K562 (cell line): ENCODE measurements around the gene CLHC1. TPM values are rescaled to one million over a fixed set of nuclear protein-coding genes. Genes with fewer than 3 reads are reported as not detected.

Experiments
- ATAC-seq: fragments of 200-7000 bp; cut with Tn5 transposase; 3 replicates; pipeline ENCODE4 v1.9.1; 2020; ENCODE audit warnings: moderate library complexity
- BruUV-seq: library from RNA; stranded (reverse); fragments of 400-500 nt; replicated peaks from 2 replicates; lab custom pipeline; 2021; lab: Mats Ljungman, UMichigan
- CTCF ChIA-PET: fragments of 300-600 bp; formaldehyde crosslinking; extraction: SDS; loops from one replicate; lab custom pipeline; 2021; ENCODE audit warnings: low intra/inter-chr PET ratio; lab: Yijun Ruan, JAX
- POLR2A ChIA-PET: fragments of 300-600, 350-650 bp; sonication (Branson Sonifier 250); formaldehyde crosslinking; extraction: SDS; loops from one replicate; lab custom pipeline; 2021; ENCODE audit warnings: antibody characterized with exemption, inconsistent platforms; lab: Yijun Ruan, JAX
- DNase-seq, 4 experiments: peaks; one replicate each; pipeline versions ENCODE4 v3.0.0 to v3.0.0-alpha.2; 2011 to 2018; ENCODE audit warnings: low spot score in 3 of 4, mixed read lengths in 3 of 4; ENCODE audit errors: extremely low read depth in 1 of 4
- FAIRE-seq: peaks from 2 replicates; lab custom pipeline; 2011; peaks lifted over from hg19 to GRCh38; lab: Jason Lieb, UNC
- H2AFZ ChIP-seq: 2 replicates; pipeline ENCODE4 v1.6.0; 2011; ENCODE audit warnings: low read depth, low read length, control low read depth, inconsistent platforms
- H3K27ac ChIP-seq: fragments of 200-600 bp; 3 replicates; pipeline ENCODE4 v1.8.0; 2011; ENCODE audit warnings: low read depth, mild to moderate bottlenecking, control low read depth, inconsistent platforms, low read length, moderate library complexity, mixed read lengths; ENCODE audit errors: extremely low read depth
- H3K27me3 ChIP-seq, 2 experiments: fragments of 300-600 bp in 1 of 2; 2 replicates in 1 of 2; 3 replicates in 1 of 2; pipeline versions ENCODE4 v1.6.0 to v1.8.0; 2011; ENCODE audit warnings: inconsistent platforms in 2 of 2, low read length in 2 of 2, mild to moderate bottlenecking in 1 of 2, mixed read lengths in 1 of 2, moderate library complexity in 1 of 2; ENCODE audit not compliant: control insufficient read depth in 2 of 2, insufficient read depth in 2 of 2
- H3K36me3 ChIP-seq: fragments of 300-600 bp; 3 replicates; pipeline ENCODE4 v1.8.0; 2011; ENCODE audit warnings: mild to moderate bottlenecking, low read length, inconsistent platforms; ENCODE audit not compliant: control insufficient read depth, insufficient read depth
- H3K4me1 ChIP-seq, 2 experiments: fragments of 200-600 bp in 1 of 2; replicated peaks in 1 of 2; 2 replicates in 1 of 2; 3 replicates in 1 of 2; pipeline versions ENCODE4 v1.5.1 to v1.8.0; 2011; ENCODE audit warnings: inconsistent platforms in 2 of 2, low read length in 2 of 2, mild to moderate bottlenecking in 1 of 2, mixed read lengths in 1 of 2, moderate library complexity in 1 of 2; ENCODE audit not compliant: control insufficient read depth in 2 of 2, insufficient read depth in 2 of 2
- H3K4me2 ChIP-seq: 2 replicates; pipeline ENCODE4 v1.6.1; 2011; ENCODE audit warnings: low read length, control low read depth, inconsistent platforms, mixed read lengths; ENCODE audit not compliant: insufficient read depth
- H3K4me3 ChIP-seq: fragments of 200-600 bp; sonication (generic), shearing (Covaris generic); 2 replicates; pipeline ENCODE4 v1.5.1; 2016; ENCODE audit warnings: control low read depth, inconsistent platforms
- H3K79me2 ChIP-seq: fragments of 200-600 bp; 3 replicates; pipeline ENCODE4 v1.8.0; 2011; ENCODE audit warnings: low read length, inconsistent platforms; ENCODE audit not compliant: control insufficient read depth, insufficient read depth
- H3K9ac ChIP-seq, 2 experiments: 2 replicates each; pipeline versions ENCODE4 v1.6.0 to v1.6.1; 2011; ENCODE audit warnings: low read depth in 2 of 2, low read length in 2 of 2, control low read depth in 1 of 2, inconsistent platforms in 1 of 2, mild to moderate bottlenecking in 1 of 2, mixed read lengths in 1 of 2; ENCODE audit not compliant: insufficient read depth in 1 of 2
- H3K9me1 ChIP-seq: one replicate; pipeline ENCODE4 v1.6.0; 2011; ENCODE audit warnings: inconsistent platforms, mild to moderate bottlenecking, low read length, moderate library complexity; ENCODE audit not compliant: control insufficient read depth, insufficient read depth
- H3K9me3 ChIP-seq: replicated peaks from 2 replicates; pipeline ENCODE4 v1.5.1; 2011; ENCODE audit warnings: low read depth, low read length, inconsistent platforms; ENCODE audit not compliant: control insufficient read depth, insufficient read depth
- H4K20me1 ChIP-seq: replicated peaks from 2 replicates; pipeline ENCODE4 v1.6.1; 2011; ENCODE audit warnings: low read length, inconsistent platforms, mixed read lengths; ENCODE audit not compliant: control insufficient read depth, insufficient read depth
- SMAD3 ChIP-seq: fragments of 450-650 bp; formaldehyde crosslinking; conservative IDR thresholded peaks from 2 replicates; pipeline ENCODE4 v1.4.0; 2020; ENCODE audit warnings: mild to moderate bottlenecking
- SRSF1 ChIP-seq: fragments of 200-400 bp; formaldehyde crosslinking; IDR thresholded peaks from 2 replicates; pipeline ENCODE4 v1.6.1; 2017; ENCODE audit warnings: mild to moderate bottlenecking, low read depth, low read length, moderate library complexity
- STAT5B ChIP-seq: fragments of 250-450 bp; sonication (Bioruptor Pico); IDR thresholded peaks from 2 replicates; pipeline ENCODE4 v1.8.0; 2021; ENCODE audit warnings: mild to moderate bottlenecking, inconsistent platforms
- TAF1 ChIP-seq: IDR thresholded peaks from 2 replicates; pipeline ENCODE4 v1.6.1; 2011; ENCODE audit warnings: mild to moderate bottlenecking, low read length, moderate library complexity; ENCODE audit not compliant: insufficient read depth, control insufficient read depth, severe bottlenecking; ENCODE audit errors: extremely low read depth
- ZNF274 ChIP-seq: IDR thresholded peaks from 2 replicates; pipeline ENCODE4 v1.6.1; 2011; ENCODE audit warnings: low read depth, mild to moderate bottlenecking, low read length, moderate library complexity, borderline replicate concordance
- WGBS: fragments of 100-300 bp; shearing (Covaris generic); methylation state at CpG from one replicate; pipeline ENCODE4 v1.1.6; 2016; ENCODE audit warnings: low coverage, mixed read lengths; ENCODE audit not compliant: insufficient coverage; ENCODE audit errors: missing lambda C conversion rate; 5-methylcytosine and 5-hydroxymethylcytosine counted together
- in situ Hi-C: fragments of 300-500 bp; cut with MboI; formaldehyde crosslinking; loops from 4 replicates; pipeline ENCODE4 v1.15.0; 2018; ENCODE audit warnings: inconsistent platforms, mixed read lengths
- intact Hi-C: fragments of 100-400 bp; cut with micrococcal nuclease; formaldehyde crosslinking; loops from 2 replicates; pipeline ENCODE4 v1.14.2; 2022
- polyA plus RNA-seq, 8 experiments: library from polyadenylated mRNA; depleted of rRNA in 4 of 8; stranded (reverse) in 5 of 8; unstranded in 3 of 8; fragments of >200 nt; fragmentation: Nextera tagmentation in 2 of 8; fragmentation: Illumina TruSeq in 1 of 8; extraction: Ambion mirVana in 2 of 8; extraction: Trizol in 1 of 8; gene quantifications; 2 replicates each; pipeline versions ENCODE4 v1.2.1 to v1.2.3, GENCODE V29; 2011 to 2014; ENCODE audit warnings: inconsistent platforms in 1 of 8, missing spikeins in 1 of 8
- total RNA-seq, 7 experiments: library from RNA; depleted of rRNA in 6 of 7; stranded (reverse); fragments of >200 nt in 6 of 7; fragmentation: Illumina TruSeq in 2 of 7; extraction: Trizol in 2 of 7; gene quantifications; 2 replicates each; pipeline versions ENCODE4 v1.2.1 to v1.2.3, GENCODE V29; 2011 to 2021; ENCODE audit warnings: low replicate concordance in 1 of 7
- TF ChIP-seq, protein P1 (sequence below): fragments of 450-650 bp; IDR thresholded peaks from 2 replicates; pipeline ENCODE4 v1.6.1; 2016; ENCODE audit warnings: antibody characterized with exemption
- TF ChIP-seq, protein P2 (sequence below): fragments of 450-650 bp; IDR thresholded peaks from 2 replicates; pipeline ENCODE4 v1.6.1; 2018; ENCODE audit not compliant: partially characterized antibody
- TF ChIP-seq, protein P3 (sequence below): sonication (generic); formaldehyde crosslinking; IDR thresholded peaks from 2 replicates; pipeline ENCODE4 v1.8.0; 2022; ENCODE audit warnings: mild to moderate bottlenecking, missing genetic modification reagents

The CLHC1 gene
- total and polyA plus RNA-seq, 9 of the 15 experiments (the other 6 are each of a cell fraction or from before 2014, with no cell fraction given): 3.7 to 14.3 (median 8.6) TPM

GRCh38 chr2:55130849-55131248, 101.2 kb downstream of the CLHC1 start:
- WGBS: 69% methylated on average over 1 of the region's 1 CpG
- H3K9me3 ChIP-seq: no peaks in the 10 kb centered on the region
- H3K27me3 ChIP-seq: no peaks in the 10 kb centered on the region
- in situ Hi-C loops (no loop called here), intact Hi-C loops (no loop called here)
- no peak overlapping the region for H3K9ac ChIP-seq
- TF ChIP-seq SRSF1 (no peak), STAT5B (no peak), SMAD3 (CRISPR knock-in tag) (no peak), TAF1 (no peak), ZNF274 (no peak)
- TF ChIP-seq, protein P1, sequence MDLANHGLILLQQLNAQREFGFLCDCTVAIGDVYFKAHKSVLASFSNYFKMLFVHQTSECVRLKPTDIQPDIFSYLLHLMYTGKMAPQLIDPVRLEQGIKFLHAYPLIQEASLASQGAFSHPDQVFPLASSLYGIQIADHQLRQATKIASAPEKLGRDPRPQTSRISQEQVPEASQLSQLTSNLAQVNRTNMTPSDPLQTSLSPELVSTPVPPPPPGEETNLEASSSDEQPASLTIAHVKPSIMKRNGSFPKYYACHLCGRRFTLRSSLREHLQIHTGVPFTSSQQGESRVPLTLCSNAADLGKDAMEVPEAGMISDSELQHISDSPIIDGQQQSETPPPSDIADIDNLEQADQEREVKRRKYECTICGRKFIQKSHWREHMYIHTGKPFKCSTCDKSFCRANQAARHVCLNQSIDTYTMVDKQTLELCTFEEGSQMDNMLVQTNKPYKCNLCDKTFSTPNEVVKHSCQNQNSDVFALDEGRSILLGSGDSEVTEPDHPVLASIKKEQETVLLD: no peak
- TF ChIP-seq, protein P2, sequence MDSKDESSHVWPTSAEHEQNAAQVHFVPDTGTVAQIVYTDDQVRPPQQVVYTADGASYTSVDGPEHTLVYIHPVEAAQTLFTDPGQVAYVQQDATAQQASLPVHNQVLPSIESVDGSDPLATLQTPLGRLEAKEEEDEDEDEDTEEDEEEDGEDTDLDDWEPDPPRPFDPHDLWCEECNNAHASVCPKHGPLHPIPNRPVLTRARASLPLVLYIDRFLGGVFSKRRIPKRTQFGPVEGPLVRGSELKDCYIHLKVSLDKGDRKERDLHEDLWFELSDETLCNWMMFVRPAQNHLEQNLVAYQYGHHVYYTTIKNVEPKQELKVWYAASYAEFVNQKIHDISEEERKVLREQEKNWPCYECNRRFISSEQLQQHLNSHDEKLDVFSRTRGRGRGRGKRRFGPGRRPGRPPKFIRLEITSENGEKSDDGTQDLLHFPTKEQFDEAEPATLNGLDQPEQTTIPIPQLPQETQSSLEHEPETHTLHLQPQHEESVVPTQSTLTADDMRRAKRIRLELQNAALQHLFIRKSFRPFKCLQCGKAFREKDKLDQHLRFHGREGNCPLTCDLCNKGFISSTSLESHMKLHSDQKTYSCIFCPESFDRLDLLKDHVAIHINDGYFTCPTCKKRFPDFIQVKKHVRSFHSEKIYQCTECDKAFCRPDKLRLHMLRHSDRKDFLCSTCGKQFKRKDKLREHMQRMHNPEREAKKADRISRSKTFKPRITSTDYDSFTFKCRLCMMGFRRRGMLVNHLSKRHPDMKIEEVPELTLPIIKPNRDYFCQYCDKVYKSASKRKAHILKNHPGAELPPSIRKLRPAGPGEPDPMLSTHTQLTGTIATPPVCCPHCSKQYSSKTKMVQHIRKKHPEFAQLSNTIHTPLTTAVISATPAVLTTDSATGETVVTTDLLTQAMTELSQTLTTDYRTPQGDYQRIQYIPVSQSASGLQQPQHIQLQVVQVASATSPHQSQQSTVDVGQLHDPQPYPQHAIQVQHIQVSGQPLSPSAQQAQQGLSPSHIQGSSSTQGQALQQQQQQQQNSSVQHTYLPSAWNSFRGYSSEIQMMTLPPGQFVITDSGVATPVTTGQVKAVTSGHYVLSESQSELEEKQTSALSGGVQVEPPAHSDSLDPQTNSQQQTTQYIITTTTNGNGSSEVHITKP: peak; percentile 77
- TF ChIP-seq, protein P3, sequence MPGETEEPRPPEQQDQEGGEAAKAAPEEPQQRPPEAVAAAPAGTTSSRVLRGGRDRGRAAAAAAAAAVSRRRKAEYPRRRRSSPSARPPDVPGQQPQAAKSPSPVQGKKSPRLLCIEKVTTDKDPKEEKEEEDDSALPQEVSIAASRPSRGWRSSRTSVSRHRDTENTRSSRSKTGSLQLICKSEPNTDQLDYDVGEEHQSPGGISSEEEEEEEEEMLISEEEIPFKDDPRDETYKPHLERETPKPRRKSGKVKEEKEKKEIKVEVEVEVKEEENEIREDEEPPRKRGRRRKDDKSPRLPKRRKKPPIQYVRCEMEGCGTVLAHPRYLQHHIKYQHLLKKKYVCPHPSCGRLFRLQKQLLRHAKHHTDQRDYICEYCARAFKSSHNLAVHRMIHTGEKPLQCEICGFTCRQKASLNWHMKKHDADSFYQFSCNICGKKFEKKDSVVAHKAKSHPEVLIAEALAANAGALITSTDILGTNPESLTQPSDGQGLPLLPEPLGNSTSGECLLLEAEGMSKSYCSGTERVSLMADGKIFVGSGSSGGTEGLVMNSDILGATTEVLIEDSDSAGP (CRISPR knock-in tag): no peak
- ChIA-PET CTCF (no interaction called here), POLR2A (interaction anchor here (1.0 to 1.3 kb wide), 2 partner anchors 12 to 94 kb away, joined by 3 to 4 read pairs; no protein-coding TSS in a partner anchor)
- no peak for FAIRE-seq
- H3K9me1 ChIP-seq: no peaks in the 10 kb centered on the region
- no peaks in the 10 kb centered on the region for H4K20me1 ChIP-seq
- H3K79me2 ChIP-seq: no peaks in the 10 kb centered on the region
- no peak overlapping the region for H3K4me3 ChIP-seq
- BruUV-seq: no TSS peak
- no peak for DNase-seq
- H2AFZ ChIP-seq: 0 out of 2 replicates have a peak overlapping the region, but pooled peaks have one; percentile 53
- H3K27ac ChIP-seq: no peak overlapping the region
- peaks cover 9 to 29% of the 10 kb centered on the region in 2 experiments for H3K4me1 ChIP-seq
- no peak overlapping the region for H3K4me2 ChIP-seq
- H3K36me3 ChIP-seq: no peaks in the 10 kb centered on the region; the same call in 2 of the 3 replicates
- no peak for ATAC-seq
